GM18907 (cell line): ENCODE results near the gene DLK1.

ENCODE experiments used
- ATAC-seq: cut with Tn5 transposase; IDR thresholded peaks from one replicate; pipeline ENCODE4 v1.9.1; 2021; ENCODE audit warnings: mild to moderate bottlenecking, moderate library complexity; ENCODE audit not compliant: unreplicated experiment

Gene DLK1

DNA sequence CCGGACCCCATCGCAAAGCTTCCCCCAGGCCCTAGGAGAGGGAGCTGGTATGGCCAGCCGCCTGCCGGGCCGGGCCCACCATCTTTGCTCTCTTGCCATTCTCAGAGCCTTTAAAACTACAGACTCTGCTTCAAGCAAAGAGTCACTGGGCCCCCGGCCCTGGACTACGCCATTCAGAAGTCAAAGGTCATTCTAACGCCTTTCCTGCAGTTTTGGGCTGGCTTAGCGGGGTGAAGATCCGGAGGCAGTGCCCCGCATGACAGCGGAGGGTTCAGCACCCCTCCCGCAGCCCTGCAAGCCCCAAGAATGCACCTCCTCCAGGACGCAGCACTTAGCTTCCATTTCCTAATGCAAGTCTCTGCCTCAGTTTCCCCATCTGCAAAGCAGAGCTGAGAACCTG, 61.0 kb downstream of the DLK1 start:
- ATAC-seq: no peak
